AG09319 (cell line): ENCODE measurements around the gene CCT8L2.
A peak's percentile ranks its signal among the peaks of the same experiment; 100 is the strongest.
"Not testable (repeated sequence)": the region's sequence is repeated elsewhere in the genome, so short reads cannot be mapped to it uniquely, and the experiment has no call there.

Experiments used
- DNase-seq: peaks from one replicate; pipeline ENCODE4 v3.0.0-alpha.2; 2010; ENCODE audit warnings: low read depth; ENCODE audit errors: extremely low read depth
- TF ChIP-seq, protein P1 (sequence below): IDR thresholded peaks from 2 replicates; pipeline ENCODE4 v1.5.1; 2011; ENCODE audit warnings: low read depth, mild to moderate bottlenecking, inconsistent platforms, low read length, moderate library complexity

Gene CCT8L2

DNA sequence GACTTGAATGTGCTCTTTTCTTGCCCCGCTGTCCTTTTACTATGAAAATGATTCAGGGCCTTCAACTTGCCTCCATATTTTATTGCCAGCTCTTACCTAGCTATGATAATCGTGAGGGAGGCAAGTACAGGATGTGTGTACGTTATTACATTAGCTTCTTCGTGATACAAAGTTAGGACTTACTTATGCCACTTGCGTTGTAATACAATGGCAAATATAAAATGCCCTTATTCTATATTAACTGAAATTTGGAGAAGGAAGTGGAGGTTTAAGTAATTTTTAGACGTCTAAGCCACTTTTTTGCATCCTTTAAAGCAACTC is 10.8 kb upstream of the CCT8L2 start:
- DNase-seq = no peak

DNA sequence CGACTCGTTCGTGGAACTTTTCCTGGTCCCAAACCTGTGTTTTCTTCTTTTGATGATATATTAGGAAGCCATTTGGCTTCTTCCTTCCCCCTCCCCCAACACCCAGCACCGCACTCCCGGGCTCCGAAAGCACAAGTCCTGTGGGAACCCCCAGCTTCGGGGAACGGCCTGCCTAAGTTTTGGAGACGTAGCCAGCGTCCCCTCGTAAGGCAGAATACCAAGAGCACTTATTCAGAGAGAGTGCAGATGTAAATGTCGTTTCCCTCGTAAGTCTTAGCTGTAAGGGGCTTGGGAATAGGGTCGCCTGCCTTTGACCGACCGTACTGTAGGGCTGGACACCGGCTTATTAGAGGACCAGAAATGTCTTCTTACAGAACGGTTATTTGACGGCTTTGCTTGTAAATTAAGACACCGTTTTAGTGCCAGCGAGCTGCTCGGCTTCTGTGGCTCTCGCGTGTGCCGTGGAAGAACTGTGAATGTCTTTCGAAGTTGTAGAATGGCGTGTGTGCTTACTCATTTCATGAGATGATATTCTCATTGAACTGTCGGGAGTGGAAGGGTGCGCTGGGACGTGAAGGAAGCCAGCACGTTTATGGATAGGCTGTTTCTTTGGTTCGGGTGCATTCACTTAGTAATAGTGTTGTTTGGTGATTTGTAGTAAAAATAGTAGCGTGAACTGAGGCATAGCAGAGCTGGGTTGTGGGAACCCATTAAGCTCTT is 10.3 kb upstream of the CCT8L2 start:
- DNase-seq = not testable (repeated sequence)

More for the DNA sequence above, 10.8 kb upstream of the CCT8L2 start:
- TF ChIP-seq, protein P1, sequence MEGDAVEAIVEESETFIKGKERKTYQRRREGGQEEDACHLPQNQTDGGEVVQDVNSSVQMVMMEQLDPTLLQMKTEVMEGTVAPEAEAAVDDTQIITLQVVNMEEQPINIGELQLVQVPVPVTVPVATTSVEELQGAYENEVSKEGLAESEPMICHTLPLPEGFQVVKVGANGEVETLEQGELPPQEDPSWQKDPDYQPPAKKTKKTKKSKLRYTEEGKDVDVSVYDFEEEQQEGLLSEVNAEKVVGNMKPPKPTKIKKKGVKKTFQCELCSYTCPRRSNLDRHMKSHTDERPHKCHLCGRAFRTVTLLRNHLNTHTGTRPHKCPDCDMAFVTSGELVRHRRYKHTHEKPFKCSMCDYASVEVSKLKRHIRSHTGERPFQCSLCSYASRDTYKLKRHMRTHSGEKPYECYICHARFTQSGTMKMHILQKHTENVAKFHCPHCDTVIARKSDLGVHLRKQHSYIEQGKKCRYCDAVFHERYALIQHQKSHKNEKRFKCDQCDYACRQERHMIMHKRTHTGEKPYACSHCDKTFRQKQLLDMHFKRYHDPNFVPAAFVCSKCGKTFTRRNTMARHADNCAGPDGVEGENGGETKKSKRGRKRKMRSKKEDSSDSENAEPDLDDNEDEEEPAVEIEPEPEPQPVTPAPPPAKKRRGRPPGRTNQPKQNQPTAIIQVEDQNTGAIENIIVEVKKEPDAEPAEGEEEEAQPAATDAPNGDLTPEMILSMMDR = no peak

DNA sequence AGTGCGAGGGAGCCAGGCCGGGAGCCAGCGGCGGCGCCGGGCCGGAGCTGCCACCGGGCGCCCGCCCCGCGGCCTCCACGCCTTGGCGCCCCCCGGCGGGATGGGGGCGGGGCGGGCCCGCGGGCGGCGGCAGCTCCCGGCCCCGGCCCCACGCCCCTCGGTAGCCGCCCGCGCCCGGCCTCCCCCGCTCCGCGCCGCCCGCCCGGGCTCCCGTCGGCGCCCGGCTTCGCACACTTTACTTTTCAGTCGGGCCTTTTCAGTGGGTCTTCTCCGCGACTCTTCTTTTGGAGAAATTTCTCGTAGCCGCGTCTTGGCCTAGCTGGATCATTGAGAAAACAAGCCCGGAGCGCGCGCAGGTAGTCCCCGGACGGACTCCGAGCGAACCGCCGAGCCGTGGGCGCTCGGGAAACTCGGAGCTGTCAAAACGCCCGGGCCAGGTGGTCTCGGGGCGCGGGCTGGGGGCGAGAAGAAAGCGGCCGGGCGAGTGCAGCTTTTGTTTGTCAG is 9.7 kb upstream of the CCT8L2 start:
- not testable (repeated sequence) for DNase-seq

DNA sequence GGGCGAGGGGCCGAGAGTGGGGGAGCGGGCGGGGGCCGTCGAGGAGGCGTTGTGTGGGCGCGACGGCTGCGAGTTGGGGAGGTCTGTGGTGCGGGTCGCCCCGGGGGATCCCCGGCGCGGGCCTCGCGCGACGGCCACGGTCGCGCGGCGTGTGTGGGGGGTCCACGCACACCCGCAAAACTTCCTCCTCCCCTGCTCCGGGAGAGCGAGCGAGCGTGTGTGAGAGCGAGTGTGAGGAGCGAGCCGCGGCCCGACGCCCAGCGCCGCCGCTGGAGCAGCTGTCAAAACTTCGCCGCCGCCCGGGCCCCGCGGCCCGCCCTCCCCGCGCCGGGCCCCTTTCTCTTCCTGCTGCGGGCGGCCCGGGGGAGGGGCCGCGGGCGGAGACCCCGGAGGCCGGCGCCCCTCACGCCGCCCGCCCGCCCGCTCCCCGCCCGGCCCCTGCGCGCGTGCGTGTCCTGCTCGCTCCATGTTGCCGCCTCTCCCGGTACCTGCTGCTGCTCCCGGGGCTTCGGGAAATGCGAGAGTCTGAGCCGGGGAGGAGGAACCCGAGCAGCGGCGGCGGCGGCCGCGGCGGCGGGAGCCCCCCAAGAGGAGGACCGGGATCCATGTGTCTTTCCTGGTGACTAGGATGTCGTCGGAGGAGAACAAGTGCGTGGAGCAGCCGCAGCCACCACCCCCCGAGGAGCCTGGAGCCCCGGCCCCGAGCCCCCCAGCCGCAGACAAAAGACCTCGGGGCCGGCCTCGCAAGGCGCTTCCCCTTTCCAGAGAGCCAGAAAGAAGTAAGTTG is 9.0 kb upstream of the CCT8L2 start:
- TF ChIP-seq, protein P1 = no peak
- no peak for DNase-seq

DNA sequence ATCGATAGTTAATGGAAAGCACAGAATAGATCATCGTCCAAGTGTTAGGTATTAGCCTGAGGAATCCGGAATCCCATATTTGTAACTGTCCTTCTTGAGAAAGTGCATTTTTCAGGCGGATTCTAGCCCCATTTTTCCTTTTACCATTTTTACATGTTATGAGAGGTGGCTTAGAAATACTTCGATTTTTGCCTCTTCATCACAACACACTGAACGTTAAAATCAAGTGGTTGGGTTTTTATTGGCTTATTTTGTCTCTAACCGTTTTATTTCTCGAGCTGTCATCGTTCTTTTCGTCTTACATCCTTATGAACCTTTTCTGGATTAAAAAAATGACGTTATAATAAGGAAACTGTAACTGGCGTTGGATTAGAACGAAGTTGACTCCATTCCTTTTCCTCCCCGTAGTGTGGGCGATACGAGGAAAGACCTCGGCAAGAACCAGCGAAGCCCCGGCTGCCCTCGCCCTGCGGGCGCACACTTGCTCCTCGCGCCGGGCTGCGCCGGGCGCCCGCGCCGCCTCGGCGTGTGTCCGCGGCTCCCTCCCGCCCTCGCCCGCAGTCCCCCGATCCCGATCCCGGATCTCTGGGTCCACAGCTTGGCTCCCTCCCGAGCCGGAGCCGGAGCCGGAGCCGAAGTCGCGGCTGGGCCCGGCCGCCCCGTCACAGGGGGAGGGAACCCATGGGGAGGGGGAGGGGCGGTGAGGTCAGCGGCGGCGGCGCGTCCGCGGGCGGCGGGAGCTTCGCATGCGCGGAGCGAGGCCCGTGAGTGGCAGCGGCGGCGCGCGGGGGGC is 8.2 kb upstream of the CCT8L2 start:
- peak; percentile 4 for DNase-seq

DNA sequence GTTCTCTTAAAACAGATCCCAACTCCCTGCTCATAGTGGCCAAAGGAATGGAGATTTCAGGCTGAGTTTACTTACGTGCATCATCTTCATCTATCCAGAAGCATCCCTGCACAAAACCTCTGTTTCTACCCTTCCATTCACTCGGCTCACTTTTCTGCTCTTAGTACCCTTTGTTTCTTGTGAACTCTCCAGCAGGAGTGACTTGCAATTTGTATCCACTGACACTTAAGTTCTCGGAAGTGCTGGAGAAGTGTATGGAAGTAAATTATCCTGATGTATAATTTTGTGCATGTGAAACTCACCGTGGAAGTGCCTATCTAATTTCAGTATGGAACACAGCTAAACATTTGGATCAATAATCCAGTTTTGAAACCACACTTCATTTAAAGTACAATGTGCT is 7.0 kb upstream of the CCT8L2 start:
- DNase-seq = not testable (repeated sequence)

DNA sequence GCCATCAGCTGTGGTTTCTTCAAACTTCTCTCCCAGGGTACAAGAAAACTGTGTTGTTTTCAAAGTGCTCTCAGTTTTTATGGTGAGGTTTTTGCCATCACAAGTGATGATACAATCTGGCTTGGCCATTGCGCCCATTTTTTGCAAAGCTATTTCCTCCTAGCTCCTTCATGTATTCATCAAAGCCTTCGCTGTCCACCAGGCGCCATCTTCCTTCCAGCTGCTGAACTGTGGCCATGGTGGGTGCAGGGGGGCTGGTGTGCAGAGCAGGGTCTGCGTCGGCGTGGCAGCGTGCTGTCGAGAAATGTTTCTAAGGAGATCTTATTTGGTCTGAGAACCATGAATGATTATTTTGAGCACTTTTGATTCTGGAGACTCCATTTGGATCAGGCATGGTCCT is 2.6 kb upstream of the CCT8L2 start:
- not testable (repeated sequence) for DNase-seq

DNA sequence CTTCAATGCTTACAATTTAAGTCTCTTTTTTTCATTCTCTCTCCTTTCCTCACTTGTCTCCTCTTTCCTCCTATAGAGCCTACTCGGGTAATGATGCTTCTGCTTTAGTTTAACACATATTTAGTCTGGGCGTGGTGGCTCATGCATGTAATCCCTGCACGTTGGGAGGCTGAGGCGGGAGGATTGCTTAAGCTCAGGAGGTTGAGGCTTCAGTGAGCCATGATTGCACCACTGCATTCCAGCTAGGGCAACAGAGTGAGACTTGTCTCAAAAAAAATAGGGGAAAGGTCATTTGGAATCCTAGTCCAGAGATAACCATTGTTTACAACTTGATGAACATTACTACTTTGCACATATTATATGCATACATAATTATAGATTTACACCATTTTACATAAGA is 1.4 kb upstream of the CCT8L2 start:
- no peak for DNase-seq
- TF ChIP-seq, protein P1 = no peak

DNA sequence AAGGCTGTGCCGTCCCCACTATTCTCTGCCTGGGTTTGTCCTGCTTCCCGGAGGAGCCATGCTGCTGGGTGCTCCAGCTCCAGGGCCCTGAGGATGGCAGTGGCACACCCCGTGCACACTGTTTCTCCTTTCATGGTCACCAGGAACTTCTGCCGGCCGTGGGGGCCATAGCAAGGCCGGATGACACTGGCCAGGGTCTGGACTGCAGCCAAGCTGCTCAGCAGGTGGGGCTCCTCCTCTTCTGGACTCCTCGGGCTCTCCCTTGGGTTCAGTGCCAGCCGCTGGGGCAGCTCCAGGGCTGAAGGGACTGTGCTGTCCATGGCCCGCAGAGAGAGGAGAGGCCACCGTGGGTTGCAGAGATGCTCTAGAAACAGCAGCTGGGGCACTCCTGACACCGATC is 379 bp downstream of the CCT8L2 start:
- not testable (repeated sequence) for DNase-seq

DNA sequence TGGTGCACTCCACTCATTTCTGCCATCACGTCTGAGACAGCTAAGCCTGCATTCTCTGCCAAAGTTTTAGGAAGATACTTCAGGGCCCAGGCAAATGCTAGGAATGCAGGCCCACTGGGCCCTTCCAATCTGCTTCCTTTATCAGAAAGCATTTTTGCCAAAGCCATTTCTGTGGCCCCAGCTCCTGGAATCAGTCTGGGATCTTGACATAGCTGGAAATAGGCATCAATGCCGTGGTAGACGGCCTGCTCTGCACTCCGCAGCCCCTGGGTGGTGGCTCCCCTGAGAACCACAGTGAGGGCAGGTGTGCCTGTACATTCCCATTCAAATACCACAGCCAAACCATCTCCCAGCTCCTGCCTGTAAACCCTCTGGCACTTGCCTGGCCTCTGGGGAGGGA is 1.5 kb downstream of the CCT8L2 start:
- DNase-seq = not testable (repeated sequence)

DNA sequence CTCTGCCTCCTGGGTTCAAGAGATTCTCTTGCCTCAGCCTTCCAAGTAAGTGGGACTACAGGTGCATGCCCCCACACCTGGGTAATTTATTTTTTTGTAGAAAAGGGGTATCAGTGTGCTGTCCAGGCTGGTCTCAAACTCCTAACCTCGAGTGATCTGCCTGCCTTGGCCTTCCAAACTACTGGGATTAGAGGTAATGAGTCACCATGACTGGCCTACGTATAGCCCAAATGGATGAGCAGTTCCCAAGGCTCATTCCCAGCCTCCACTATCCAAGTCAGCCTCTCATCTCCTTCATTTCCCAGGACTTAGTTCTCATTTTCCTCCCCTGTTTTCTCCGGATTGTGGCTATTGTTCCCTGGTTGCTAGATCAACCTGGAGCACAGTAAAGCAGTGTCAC is 5.6 kb downstream of the CCT8L2 start:
- TF ChIP-seq, protein P1 = no peak
- DNase-seq = no peak
